ENCODE measurements around the gene HSPB6.

The HSPB6 gene

GRCh38 chr19:35757749-35758608 lies 1.1 kb upstream of the HSPB6 start, which contains the start of gene PROSER3:
Gene PROSER3, plus strand, starts transcription at chr19:35758176. Its CDS starts 40 bp downstream, at chr19:35758216.
- Histone ChIP-seq H3K4me1 (ENCODE audit: control insufficient read depth, insufficient read depth, low read length) (peaks cover 9% of the 10 kb centered on the region; the same call in 1 of the 2 replicates), H3K9me3 (ENCODE audit: control insufficient read depth, insufficient read depth, low read length) (no peaks in the 10 kb centered on the region), H3K36me3 (ENCODE audit: control insufficient read depth, insufficient read depth, low read length) (peaks cover 23% of the 10 kb centered on the region), H3K9ac (ENCODE audit: low read depth, low read length) (peak within 1 kb of the TSS; percentile 89), H3K27me3 (ENCODE audit: control insufficient read depth, insufficient read depth, low read length) (peaks cover 3% of the 10 kb centered on the region; the same call in 1 of the 2 replicates), H3K4me3 (ENCODE audit: low read depth, low read length) (peak within 1 kb of the TSS; percentile 98), H3K27ac (ENCODE audit: low read depth, low read length) (peak within 1 kb of the TSS; percentile 85)

GRCh38 chr19:35757231-35757748 lies 461 bp upstream of the HSPB6 start:
- peaks cover 27% of the 10 kb centered on the region for H3K36me3 ChIP-seq (ENCODE audit: control insufficient read depth, insufficient read depth, low read length)
- H3K4me1 ChIP-seq (ENCODE audit: control insufficient read depth, insufficient read depth, low read length) = peaks cover 9% of the 10 kb centered on the region; the same call in 1 of the 2 replicates
- H3K4me3 ChIP-seq (ENCODE audit: low read depth, low read length) = peak overlapping the region; percentile 98
- peak overlapping the region; percentile 28 for H3K9ac ChIP-seq (ENCODE audit: low read depth, low read length)
- peak overlapping the region; percentile 85 for H3K27ac ChIP-seq (ENCODE audit: low read depth, low read length)
- H3K9me3 ChIP-seq (ENCODE audit: control insufficient read depth, insufficient read depth, low read length) = no peaks in the 10 kb centered on the region
- peaks cover 3% of the 10 kb centered on the region; the same call in 1 of the 2 replicates for H3K27me3 ChIP-seq (ENCODE audit: control insufficient read depth, insufficient read depth, low read length)

GRCh38 chr19:35755550-35756376 lies 1.1 kb downstream of the HSPB6 start:
- Histone ChIP-seq H3K4me1 (ENCODE audit: control insufficient read depth, insufficient read depth, low read length) (peaks cover 9% of the 10 kb centered on the region; the same call in 1 of the 2 replicates), H3K27me3 (ENCODE audit: control insufficient read depth, insufficient read depth, low read length) (peaks cover 3% of the 10 kb centered on the region; the same call in 1 of the 2 replicates), H3K9ac (ENCODE audit: low read depth, low read length) (no peak overlapping the region), H3K9me3 (ENCODE audit: control insufficient read depth, insufficient read depth, low read length) (no peaks in the 10 kb centered on the region), H3K36me3 (ENCODE audit: control insufficient read depth, insufficient read depth, low read length) (peaks cover 17% of the 10 kb centered on the region; the same call in 1 of the 2 replicates), H3K4me3 (ENCODE audit: low read depth, low read length) (peak overlapping the region; percentile 64), H3K27ac (ENCODE audit: low read depth, low read length) (no peak overlapping the region)

GRCh38 chr19:35755131-35755549 lies 1.7 kb downstream of the HSPB6 start:
- H3K27ac ChIP-seq (ENCODE audit: low read depth, low read length) = no peak overlapping the region
- no peak overlapping the region for H3K9ac ChIP-seq (ENCODE audit: low read depth, low read length)
- H3K27me3 ChIP-seq (ENCODE audit: control insufficient read depth, insufficient read depth, low read length) = peaks cover 3% of the 10 kb centered on the region; the same call in 1 of the 2 replicates
- peak overlapping the region; percentile 64 for H3K4me3 ChIP-seq (ENCODE audit: low read depth, low read length)
- no peaks in the 10 kb centered on the region for H3K9me3 ChIP-seq (ENCODE audit: control insufficient read depth, insufficient read depth, low read length)
- H3K4me1 ChIP-seq (ENCODE audit: control insufficient read depth, insufficient read depth, low read length) = peaks cover 9% of the 10 kb centered on the region; the same call in 1 of the 2 replicates
- peaks cover 14% of the 10 kb centered on the region; the same call in 1 of the 2 replicates for H3K36me3 ChIP-seq (ENCODE audit: control insufficient read depth, insufficient read depth, low read length)

GRCh38 chr19:35754370-35755130 lies 2.3 kb downstream of the HSPB6 start:
- Histone ChIP-seq H3K27me3 (ENCODE audit: control insufficient read depth, insufficient read depth, low read length) (peaks cover 3% of the 10 kb centered on the region; the same call in 1 of the 2 replicates), H3K9ac (ENCODE audit: low read depth, low read length) (no peak overlapping the region), H3K4me1 (ENCODE audit: control insufficient read depth, insufficient read depth, low read length) (peaks cover 9% of the 10 kb centered on the region; the same call in 1 of the 2 replicates), H3K4me3 (ENCODE audit: low read depth, low read length) (no peak overlapping the region), H3K36me3 (ENCODE audit: control insufficient read depth, insufficient read depth, low read length) (peaks cover 8% of the 10 kb centered on the region; the same call in 1 of the 2 replicates), H3K9me3 (ENCODE audit: control insufficient read depth, insufficient read depth, low read length) (no peaks in the 10 kb centered on the region), H3K27ac (ENCODE audit: low read depth, low read length) (no peak overlapping the region)

GRCh38 chr19:35753634-35754369 lies 3.0 kb downstream of the HSPB6 start:
- no peak overlapping the region for H3K27ac ChIP-seq (ENCODE audit: low read depth, low read length)

GRCh38 chr19:35752746-35753350 lies 4.0 kb downstream of the HSPB6 start:
- Histone ChIP-seq H3K4me1 (ENCODE audit: control insufficient read depth, insufficient read depth, low read length) (peaks cover 9% of the 10 kb centered on the region; the same call in 1 of the 2 replicates), H3K9me3 (ENCODE audit: control insufficient read depth, insufficient read depth, low read length) (no peaks in the 10 kb centered on the region), H3K9ac (ENCODE audit: low read depth, low read length) (no peak overlapping the region), H3K4me3 (ENCODE audit: low read depth, low read length) (no peak overlapping the region), H3K27ac (ENCODE audit: low read depth, low read length) (no peak overlapping the region), H3K27me3 (ENCODE audit: control insufficient read depth, insufficient read depth, low read length) (peaks cover 3% of the 10 kb centered on the region; the same call in 1 of the 2 replicates), H3K36me3 (ENCODE audit: control insufficient read depth, insufficient read depth, low read length) (peaks cover 8% of the 10 kb centered on the region; the same call in 1 of the 2 replicates)

More at GRCh38 chr19:35753634-35754369, 3.0 kb downstream of the HSPB6 start:
- Histone ChIP-seq H3K9me3 (ENCODE audit: control insufficient read depth, insufficient read depth, low read length) (no peaks in the 10 kb centered on the region), H3K9ac (ENCODE audit: low read depth, low read length) (no peak overlapping the region), H3K36me3 (ENCODE audit: control insufficient read depth, insufficient read depth, low read length) (peaks cover 8% of the 10 kb centered on the region; the same call in 1 of the 2 replicates), H3K4me1 (ENCODE audit: control insufficient read depth, insufficient read depth, low read length) (peaks cover 9% of the 10 kb centered on the region; the same call in 1 of the 2 replicates), H3K4me3 (ENCODE audit: low read depth, low read length) (no peak overlapping the region), H3K27me3 (ENCODE audit: control insufficient read depth, insufficient read depth, low read length) (peaks cover 3% of the 10 kb centered on the region; the same call in 1 of the 2 replicates)

GRCh38 chr19:35751839-35752745 lies 4.7 kb downstream of the HSPB6 start:
- Histone ChIP-seq H3K27me3 (ENCODE audit: control insufficient read depth, insufficient read depth, low read length) (peaks cover 3% of the 10 kb centered on the region; the same call in 1 of the 2 replicates), H3K36me3 (ENCODE audit: control insufficient read depth, insufficient read depth, low read length) (peaks cover 8% of the 10 kb centered on the region; the same call in 1 of the 2 replicates), H3K4me3 (ENCODE audit: low read depth, low read length) (no peak overlapping the region), H3K27ac (ENCODE audit: low read depth, low read length) (no peak overlapping the region), H3K9me3 (ENCODE audit: control insufficient read depth, insufficient read depth, low read length) (no peaks in the 10 kb centered on the region), H3K9ac (ENCODE audit: low read depth, low read length) (no peak overlapping the region), H3K4me1 (ENCODE audit: control insufficient read depth, insufficient read depth, low read length) (peaks cover 7% of the 10 kb centered on the region; the same call in 1 of the 2 replicates)
